ENCODE measurements around the gene RGS7. TPM values are rescaled to one million over a fixed set of nuclear protein-coding genes. Genes with fewer than 3 reads are reported as not detected.
"Not testable (repeated sequence)": the region's sequence is repeated elsewhere in the genome, so short reads cannot be mapped to it uniquely, and the experiment has no call there.

RGS7 gene
- total and polyA plus RNA-seq, 2 of the 8 experiments (the other 6 are each of a cell fraction or from before 2014, with no cell fraction given) = 1.6 to 3.0 TPM

DNA sequence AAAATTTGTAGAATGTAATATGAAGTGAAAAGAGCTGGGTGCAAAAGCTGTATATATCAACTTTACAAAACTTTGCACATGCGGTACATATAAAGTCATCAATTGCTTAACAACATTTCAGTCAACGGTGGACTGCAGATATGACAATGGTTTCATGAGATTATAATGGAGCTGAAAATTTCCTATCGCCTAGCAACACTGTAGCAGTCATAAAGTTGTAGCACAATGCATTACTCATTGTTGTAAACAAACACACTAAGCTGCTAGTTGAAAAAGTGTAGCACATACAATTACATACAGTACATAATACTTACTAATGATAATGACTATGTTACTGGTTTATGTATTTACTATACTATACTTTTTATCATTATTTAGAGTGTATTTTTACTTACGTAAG, 64.0 kb downstream of the RGS7 start (continued):
- TF ChIP-seq EZH2 (IDR thresholded peaks at IDR 0.05; ENCODE audit: low read depth, low read length, severe bottlenecking) (no peak), EGR1 (IDR thresholded peaks at IDR 0.05; ENCODE audit: borderline replicate concordance, low read depth, low read length) (no peak), SIX5 (IDR thresholded peaks at IDR 0.05; ENCODE audit: low read depth, low read length) (no peak), SIN3A (conservative IDR thresholded peaks at IDR 0.05 in 1 of 2, IDR thresholded peaks at IDR 0.05 in 1 of 2; ENCODE audit: low read depth in 1 of 2, low read length in 2 of 2) (no peak), POLR2A (IDR thresholded peaks at IDR 0.05; ENCODE audit: control extremely low read depth in 1 of 2, low read depth in 2 of 2, low read length in 2 of 2) (no peak), RXRA (IDR thresholded peaks at IDR 0.05; ENCODE audit: insufficient read depth, low read depth, low read length) (no peak), RAD21 (IDR thresholded peaks at IDR 0.05 in 1 of 2, conservative IDR thresholded peaks at IDR 0.05 in 1 of 2; ENCODE audit: low read depth in 2 of 2, low read length in 2 of 2) (no peak)
- TF ChIP-seq, protein P1, sequence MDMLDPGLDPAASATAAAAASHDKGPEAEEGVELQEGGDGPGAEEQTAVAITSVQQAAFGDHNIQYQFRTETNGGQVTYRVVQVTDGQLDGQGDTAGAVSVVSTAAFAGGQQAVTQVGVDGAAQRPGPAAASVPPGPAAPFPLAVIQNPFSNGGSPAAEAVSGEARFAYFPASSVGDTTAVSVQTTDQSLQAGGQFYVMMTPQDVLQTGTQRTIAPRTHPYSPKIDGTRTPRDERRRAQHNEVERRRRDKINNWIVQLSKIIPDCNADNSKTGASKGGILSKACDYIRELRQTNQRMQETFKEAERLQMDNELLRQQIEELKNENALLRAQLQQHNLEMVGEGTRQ (IDR thresholded peaks at IDR 0.05; ENCODE audit: low read length) = no peak

DNA sequence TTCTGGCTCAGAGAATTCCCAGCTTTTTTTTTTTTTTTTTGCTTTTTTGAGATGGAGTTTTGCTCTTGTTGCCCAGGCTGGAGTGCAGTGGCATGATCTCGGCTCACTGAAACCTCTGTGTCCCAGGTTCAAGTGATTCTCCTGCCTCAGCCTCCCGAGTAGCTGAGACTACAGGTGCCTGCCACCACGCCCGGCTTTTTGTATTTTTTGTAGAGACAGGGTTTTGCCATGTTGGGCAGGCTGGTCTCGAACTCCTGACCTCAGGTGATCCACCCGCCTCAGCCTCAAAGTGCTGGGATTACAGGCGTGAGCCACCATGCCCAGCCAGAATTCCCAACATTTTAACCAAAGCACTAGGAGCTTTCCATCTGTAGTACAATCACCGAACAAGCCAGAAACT, 65.5 kb downstream of the RGS7 start:
- H4K20me1 ChIP-seq (replicated peaks in 1 of 2; ENCODE audit: control insufficient read depth in 1 of 2, insufficient read depth in 2 of 2, low read length in 2 of 2); H3K79me2 ChIP-seq (ENCODE audit: control insufficient read depth in 1 of 2, insufficient read depth in 2 of 2, low read length in 2 of 2); H2AFZ ChIP-seq (ENCODE audit: low read length); H4K5ac ChIP-seq (ENCODE audit: insufficient read length, low read depth, low read length); H2AK5ac ChIP-seq (ENCODE audit: low read depth, low read length); H3K27ac ChIP-seq (ENCODE audit: low read depth, low read length); H3K9me3 ChIP-seq (ENCODE audit: insufficient read depth in 2 of 2, low read depth in 1 of 2, low read length in 1 of 2); FAIRE-seq; H3K56ac ChIP-seq (replicated peaks; ENCODE audit: insufficient read length, low read depth, low read length); H2BK12ac ChIP-seq (ENCODE audit: low read depth, low read length); H3K4ac ChIP-seq (replicated peaks; ENCODE audit: insufficient read length, low read depth, low read length); H4K91ac ChIP-seq (replicated peaks; ENCODE audit: insufficient read length, low read length); POLR2A ChIA-PET (ENCODE audit: partially characterized antibody); H3K18ac ChIP-seq (ENCODE audit: extremely low read depth, low read length); H3K23me2 ChIP-seq (ENCODE audit: low read depth, low read length); H3K79me1 ChIP-seq (ENCODE audit: low read depth, low read length); H3K4me3 ChIP-seq (ENCODE audit: extremely low read depth in 1 of 4, insufficient read depth in 2 of 4, low read depth in 3 of 4, low read length in 4 of 4); H3K9ac ChIP-seq (replicated peaks in 1 of 4; ENCODE audit: extremely low read depth in 1 of 4, low read depth in 3 of 4, low read length in 3 of 4); H2BK120ac ChIP-seq (replicated peaks; ENCODE audit: low read depth, low read length); H3K23ac ChIP-seq (ENCODE audit: insufficient read length); H2BK15ac ChIP-seq (ENCODE audit: low read length); H3K4me2 ChIP-seq (ENCODE audit: insufficient read depth in 1 of 2, low read depth in 2 of 2, low read length in 2 of 2); H4K8ac ChIP-seq (ENCODE audit: extremely low read depth, insufficient read depth, low read length); H3K36me3 ChIP-seq (ENCODE audit: control insufficient read depth in 2 of 4, insufficient read depth in 4 of 4, low read length in 3 of 4); H2BK5ac ChIP-seq (ENCODE audit: low read depth, low read length); DNase-seq (ENCODE audit: low read depth in 1 of 2, low spot score in 2 of 2); H3K27me3 ChIP-seq (replicated peaks in 1 of 4; ENCODE audit: control insufficient read depth in 3 of 4, extremely low read depth in 1 of 4, insufficient read depth in 3 of 4, low read length in 3 of 4); H3K14ac ChIP-seq (ENCODE audit: insufficient read length); H3K4me1 ChIP-seq (replicated peaks in 1 of 4; ENCODE audit: control insufficient read depth in 3 of 4, insufficient read depth in 4 of 4, low read length in 3 of 4); H2BK20ac ChIP-seq (ENCODE audit: low read length): not testable (repeated sequence)
- WGBS, 2 experiments (ENCODE audit: extremely low coverage in 1 of 2, insufficient coverage in 1 of 2, insufficient read length in 1 of 2, insufficient replicate concordance in 2 of 2, low coverage in 1 of 2, low lambda C conversion rate in 2 of 2, missing lambda C conversion rate in 1 of 2) = 93% methylated on average over 8 of the region's 8 CpGs; no CpG with 5 or more reads in 1 of the 2 experiments
- CTCF ChIA-PET (ENCODE audit: partially characterized antibody) = interaction anchor here (0.7 to 2.0 kb wide), 2 partner anchors 22 to 402 kb away, joined by 4 to 6 read pairs; no protein-coding TSS in a partner anchor
